A549 treated with Mapracorat at 1 μM for 4 hours (cell line): Measurements from ENCODE around the gene C1orf174. TPM values are rescaled to one million over a fixed set of nuclear protein-coding genes. Genes with fewer than 3 reads are reported as not detected.

Experiments used
- total RNA-seq: library from RNA; stranded (reverse); fragments of 200-300 nt; extraction: Qiagen RNA extraction; gene quantifications from 5 replicates; pipeline ENCODE4 v1.2.3, GENCODE V29; 2022

Gene C1orf174
- 21.0 to 25.6 TPM (median 24.7 TPM) in 5 replicates for total RNA-seq

GRCh38 chr1:3900150-3900968 lies at the start of gene C1orf174:
TSS of gene C1orf174 (minus strand) at chr1:3900272. CDS start at chr1:3900186, 86 bp downstream.

GRCh38 chr1:3856923-3857790 lies 42.9 kb downstream of the C1orf174 start, which contains the start of the genes CEP104 and DFFB:
TSS of gene CEP104 (minus strand) at chr1:3857211. CDS start at chr1:3852407, 4,804 bp downstream.
TSS of gene DFFB (plus strand) at chr1:3857476. CDS start at chr1:3857604, 128 bp downstream.

Other genes with a start within 250 kb of the C1orf174 start
- gene TP73, start 247.8 kb downstream of the C1orf174 start, total RNA-seq = 0.59 to 0.87 TPM (median 0.75 TPM) in 5 replicates
- gene CCDC27, start 147.8 kb downstream of the C1orf174 start, total RNA-seq = not detected in 5 replicates
- gene SMIM1, start 127.5 kb downstream of the C1orf174 start, total RNA-seq = 0.52 to 2.6 TPM (median 1.4 TPM) in 5 replicates
- gene LRRC47, start 103.8 kb downstream of the C1orf174 start, total RNA-seq = 31.0 to 34.2 TPM (median 33.2 TPM) in 5 replicates
- 13.9 to 17.3 TPM (median 15.1 TPM) in 5 replicates for gene CEP104, start 43.1 kb downstream of the C1orf174 start, total RNA-seq
- 2.4 to 4.4 TPM (median 3.8 TPM) in 5 replicates for gene DFFB, start 42.8 kb downstream of the C1orf174 start, total RNA-seq